MM.1S (cell line): ENCODE measurements around the gene ALG6.

Experiments used
- DNase-seq: peaks from one replicate; pipeline ENCODE4 v3.0.0-alpha.2; 2015
- H2AFZ ChIP-seq: fragments of 300-600 bp; sonication (generic); 2 replicates; pipeline ENCODE4 v1.6.0; 2016; ENCODE audit warnings: antibody characterized with exemption, low read length
- H3F3A ChIP-seq: fragments of 300-600 bp; sonication (generic); 2 replicates; pipeline ENCODE4 v1.6.1; 2016; ENCODE audit warnings: mild to moderate bottlenecking, antibody characterized with exemption, low read length, moderate library complexity, mixed read lengths; ENCODE audit not compliant: insufficient read depth
- H3K27ac ChIP-seq: fragments of 300-600 bp; sonication (generic); 2 replicates; pipeline ENCODE4 v1.5.1; 2016; ENCODE audit warnings: mild to moderate bottlenecking, low read length
- H3K27me3 ChIP-seq: fragments of 300-600 bp; sonication (generic); replicated peaks from 2 replicates; pipeline ENCODE4 v1.6.0; 2016; ENCODE audit warnings: low read length; ENCODE audit not compliant: insufficient read depth
- H3K36me3 ChIP-seq: fragments of 300-600 bp; sonication (generic); replicated peaks from 2 replicates; pipeline ENCODE4 v1.6.1; 2016; ENCODE audit warnings: mild to moderate bottlenecking, low read length, mixed read lengths; ENCODE audit not compliant: insufficient read depth
- H3K4me1 ChIP-seq: fragments of 300-600 bp; sonication (generic); 2 replicates; pipeline ENCODE4 v1.6.1; 2016; ENCODE audit warnings: low read length, mixed read lengths
- H3K4me2 ChIP-seq: fragments of 300-600 bp; sonication (generic); 2 replicates; pipeline ENCODE4 v1.6.0; 2016; ENCODE audit warnings: low read depth, low read length
- H3K4me3 ChIP-seq: fragments of 300-600 bp; sonication (generic); 2 replicates; pipeline ENCODE4 v1.5.1; 2016; ENCODE audit warnings: low read length, mixed read lengths
- H3K79me2 ChIP-seq: fragments of 300-600 bp; sonication (generic); 2 replicates; pipeline ENCODE4 v1.6.1; 2016; ENCODE audit warnings: mixed run types, low read length, mixed read lengths
- H3K9ac ChIP-seq: fragments of 300-600 bp; sonication (generic); 2 replicates; pipeline ENCODE4 v1.6.1; 2016; ENCODE audit warnings: low read length, mixed read lengths
- H3K9me2 ChIP-seq: fragments of 300-600 bp; sonication (generic); replicated peaks from 2 replicates; pipeline ENCODE4 v1.6.1; 2016; ENCODE audit warnings: mild to moderate bottlenecking, low read length, mixed read lengths; ENCODE audit not compliant: insufficient read depth
- H3K9me3 ChIP-seq: fragments of 300-600 bp; sonication (generic); replicated peaks from 2 replicates; pipeline ENCODE4 v1.6.1; 2016; ENCODE audit warnings: mild to moderate bottlenecking, low read length, mixed read lengths; ENCODE audit not compliant: insufficient read depth
- H4K20me1 ChIP-seq: fragments of 300-600 bp; sonication (generic); 2 replicates; pipeline ENCODE4 v1.6.1; 2016; ENCODE audit warnings: mild to moderate bottlenecking, low read length, moderate library complexity, mixed read lengths; ENCODE audit not compliant: insufficient read depth
- EZH2 ChIP-seq: fragments of 300-600 bp; sonication (generic); optimal IDR thresholded peaks from 2 replicates; pipeline ENCODE3; 2017; ENCODE audit warnings: low read depth, mild to moderate bottlenecking, antibody characterized with exemption, low read length, mixed read lengths
- EZH2phosphoT487 ChIP-seq: fragments of 300-600 bp; sonication (generic); IDR thresholded peaks from 2 replicates; pipeline ENCODE4 v1.6.1; 2018; ENCODE audit warnings: antibody characterized with exemption, low read length
- TF ChIP-seq, protein P1 (sequence below): fragments of 300-600 bp; sonication (generic); IDR thresholded peaks from 2 replicates; pipeline ENCODE4 v1.5.1; 2016; ENCODE audit warnings: antibody characterized with exemption, low read length, mixed read lengths

ALG6 gene

DNA sequence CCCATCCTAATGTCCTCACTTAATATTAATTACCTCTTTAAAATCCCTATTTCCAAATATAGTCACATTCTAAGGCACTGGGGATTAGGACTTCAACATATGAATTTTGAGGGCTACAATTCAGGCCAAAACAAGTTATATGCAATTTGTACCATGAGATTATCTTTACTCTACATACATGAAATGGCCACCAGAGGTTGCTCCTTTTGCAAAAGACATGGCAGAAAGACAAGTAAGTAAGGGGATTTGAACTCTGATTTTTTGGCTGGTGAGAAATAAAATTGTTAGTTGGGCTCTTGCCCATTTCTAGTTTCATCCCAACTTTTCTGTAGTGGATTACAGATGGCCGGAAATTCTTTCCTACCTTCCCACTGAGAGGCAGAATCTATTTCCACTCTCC is 4.8 kb upstream of the ALG6 start:
- Histone ChIP-seq H3K36me3 (no peaks in the 10 kb centered on the region), H2AFZ (no peak overlapping the region)

GRCh38 chr1:63363014-63363413 is 4.4 kb upstream of the ALG6 start:
- H3K27ac ChIP-seq: no peak overlapping the region
- H2AFZ ChIP-seq: no peak overlapping the region
- H4K20me1 ChIP-seq: no peaks in the 10 kb centered on the region
- H3K79me2 ChIP-seq: peaks cover 3% of the 10 kb centered on the region; the same call in 1 of the 2 replicates
- H3K27me3 ChIP-seq: no peaks in the 10 kb centered on the region
- no peaks in the 10 kb centered on the region for H3K36me3 ChIP-seq
- no peak overlapping the region for H3K4me2 ChIP-seq
- TF ChIP-seq EZH2phosphoT487 (no peak), EZH2 (no peak)
- TF ChIP-seq, protein P1, sequence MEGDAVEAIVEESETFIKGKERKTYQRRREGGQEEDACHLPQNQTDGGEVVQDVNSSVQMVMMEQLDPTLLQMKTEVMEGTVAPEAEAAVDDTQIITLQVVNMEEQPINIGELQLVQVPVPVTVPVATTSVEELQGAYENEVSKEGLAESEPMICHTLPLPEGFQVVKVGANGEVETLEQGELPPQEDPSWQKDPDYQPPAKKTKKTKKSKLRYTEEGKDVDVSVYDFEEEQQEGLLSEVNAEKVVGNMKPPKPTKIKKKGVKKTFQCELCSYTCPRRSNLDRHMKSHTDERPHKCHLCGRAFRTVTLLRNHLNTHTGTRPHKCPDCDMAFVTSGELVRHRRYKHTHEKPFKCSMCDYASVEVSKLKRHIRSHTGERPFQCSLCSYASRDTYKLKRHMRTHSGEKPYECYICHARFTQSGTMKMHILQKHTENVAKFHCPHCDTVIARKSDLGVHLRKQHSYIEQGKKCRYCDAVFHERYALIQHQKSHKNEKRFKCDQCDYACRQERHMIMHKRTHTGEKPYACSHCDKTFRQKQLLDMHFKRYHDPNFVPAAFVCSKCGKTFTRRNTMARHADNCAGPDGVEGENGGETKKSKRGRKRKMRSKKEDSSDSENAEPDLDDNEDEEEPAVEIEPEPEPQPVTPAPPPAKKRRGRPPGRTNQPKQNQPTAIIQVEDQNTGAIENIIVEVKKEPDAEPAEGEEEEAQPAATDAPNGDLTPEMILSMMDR: no peak
- H3K4me1 ChIP-seq: peaks cover 3% of the 10 kb centered on the region; the same call in 1 of the 2 replicates
- no peak overlapping the region for H3K4me3 ChIP-seq
- no peaks in the 10 kb centered on the region for H3K9me3 ChIP-seq
- peaks cover 8% of the 10 kb centered on the region; the same call in 1 of the 2 replicates for H3F3A ChIP-seq
- H3K9me2 ChIP-seq: no peaks in the 10 kb centered on the region
- H3K9ac ChIP-seq: no peak overlapping the region
- DNase-seq: no peak

More for the DNA sequence above, 4.8 kb upstream of the ALG6 start:
- DNase-seq: no peak
- H3K79me2 ChIP-seq: no peaks in the 10 kb centered on the region; the same call in 1 of the 2 replicates
- peaks cover 8% of the 10 kb centered on the region; the same call in 1 of the 2 replicates for H3F3A ChIP-seq
- no peaks in the 10 kb centered on the region for H3K9me3 ChIP-seq
- H3K9ac ChIP-seq: no peak overlapping the region
- no peaks in the 10 kb centered on the region for H3K9me2 ChIP-seq
- no peaks in the 10 kb centered on the region for H3K27me3 ChIP-seq
- no peak for TF ChIP-seq EZH2
- TF ChIP-seq, protein P1: peak; percentile 12; the same call in 1 of the 2 replicates
- H3K4me2 ChIP-seq: no peak overlapping the region
- H4K20me1 ChIP-seq: no peaks in the 10 kb centered on the region
- H3K27ac ChIP-seq: no peak overlapping the region
- peaks cover 3% of the 10 kb centered on the region; the same call in 1 of the 2 replicates for H3K4me1 ChIP-seq
- no peak overlapping the region for H3K4me3 ChIP-seq

DNA sequence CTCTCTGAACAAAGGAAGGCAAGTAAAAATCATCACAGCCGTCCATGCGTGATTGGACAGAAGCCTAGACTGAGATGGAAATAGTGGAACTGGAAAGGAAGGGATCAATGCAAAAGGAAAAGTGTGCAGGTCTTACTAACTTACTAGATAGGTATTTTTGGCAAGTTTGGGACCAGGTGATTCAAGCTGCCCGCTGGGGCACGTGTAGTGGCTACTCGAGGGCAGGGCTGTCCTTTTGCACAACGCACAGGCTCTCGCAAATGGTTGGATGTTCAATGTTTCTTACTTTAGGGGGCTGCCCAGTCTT is 566 bp upstream of the ALG6 start:
- no peaks in the 10 kb centered on the region for H3K9me3 ChIP-seq
- peaks cover 3% of the 10 kb centered on the region; the same call in 1 of the 2 replicates for H3K4me1 ChIP-seq
- H3K79me2 ChIP-seq: peaks cover 11% of the 10 kb centered on the region; the same call in 1 of the 2 replicates
- H3K9ac ChIP-seq: peak overlapping the region; percentile 27; the same call in 1 of the 2 replicates
- no peak for DNase-seq
- H3K4me3 ChIP-seq: peak overlapping the region; percentile 100
- peaks cover 8% of the 10 kb centered on the region; the same call in 1 of the 2 replicates for H3F3A ChIP-seq
- H3K27ac ChIP-seq: no peak overlapping the region
- H3K9me2 ChIP-seq: no peaks in the 10 kb centered on the region
- H4K20me1 ChIP-seq: no peaks in the 10 kb centered on the region
- 0 out of 2 replicates have a peak, but pooled peaks cover 6% of the 10 kb centered on the region for H3K36me3 ChIP-seq
- peak overlapping the region; percentile 90; the same call in 1 of the 2 replicates for H3K4me2 ChIP-seq
- no peak for TF ChIP-seq EZH2phosphoT487
- no peak for TF ChIP-seq EZH2
- TF ChIP-seq, protein P1: no peak
- H3K27me3 ChIP-seq: no peaks in the 10 kb centered on the region
- H2AFZ ChIP-seq: peak overlapping the region; percentile 97
